ENCODE data around the gene ARRDC2.
"Not testable (repeated sequence)": the region's sequence is repeated elsewhere in the genome, so short reads cannot be mapped to it uniquely, and the experiment has no call there.

Gene ARRDC2

GRCh38 chr19:18016209-18016910 lies 8.4 kb downstream of the ARRDC2 start:
- DNase-seq (ENCODE audit: low spot score): no peak

- no peak for DNase-seq (ENCODE audit: low spot score)
Measured at GRCh38 chr19:18017275-18018083, 9.5 kb downstream of the ARRDC2 start.

GRCh38 chr19:18020212-18021085 lies 12.5 kb downstream of the ARRDC2 start:
- DNase-seq (ENCODE audit: low spot score): peak; percentile 73

- peak; percentile 85 for DNase-seq (ENCODE audit: low spot score)
Measured at GRCh38 chr19:18021121-18021755, 13.3 kb downstream of the ARRDC2 start.

- no peak for DNase-seq (ENCODE audit: low spot score)
Measured at GRCh38 chr19:18023622-18024251, 15.8 kb downstream of the ARRDC2 start.

- no peak for DNase-seq (ENCODE audit: low spot score)
Measured at GRCh38 chr19:18027151-18027550, 19.2 kb downstream of the ARRDC2 start.

- DNase-seq (ENCODE audit: low spot score): no peak
Measured at GRCh38 chr19:18029617-18030338, 21.8 kb downstream of the ARRDC2 start.

- DNase-seq (ENCODE audit: low spot score): not testable (repeated sequence)
Measured at GRCh38 chr19:18031401-18031800, 23.4 kb downstream of the ARRDC2 start.

GRCh38 chr19:18032102-18032501 lies 24.1 kb downstream of the ARRDC2 start:
- DNase-seq (ENCODE audit: low spot score): not testable (repeated sequence)

GRCh38 chr19:18041054-18041453 lies 33.1 kb downstream of the ARRDC2 start:
- DNase-seq (ENCODE audit: low spot score): no peak

GRCh38 chr19:18043676-18044075 lies 35.7 kb downstream of the ARRDC2 start:
- no peak for DNase-seq (ENCODE audit: low spot score)

- peak; percentile 69 for DNase-seq (ENCODE audit: low spot score)
Measured at GRCh38 chr19:18044825-18045304, 36.9 kb downstream of the ARRDC2 start.

- DNase-seq (ENCODE audit: low spot score): no peak
Measured at GRCh38 chr19:18045307-18046050, 37.5 kb downstream of the ARRDC2 start.

GRCh38 chr19:18046059-18046718 lies 38.2 kb downstream of the ARRDC2 start:
- DNase-seq (ENCODE audit: low spot score): peak; percentile 66

GRCh38 chr19:18049385-18049784 lies 41.4 kb downstream of the ARRDC2 start:
- peak; percentile 55 for DNase-seq (ENCODE audit: low spot score)

GRCh38 chr19:18051887-18052286 lies 43.9 kb downstream of the ARRDC2 start:
- no peak for DNase-seq (ENCODE audit: low spot score)

GRCh38 chr19:18053576-18054219 lies 45.7 kb downstream of the ARRDC2 start:
- peak; percentile 29 for DNase-seq (ENCODE audit: low spot score)

GRCh38 chr19:18055967-18056366 lies 48.0 kb downstream of the ARRDC2 start:
- no peak for DNase-seq (ENCODE audit: low spot score)

- no peak for DNase-seq (ENCODE audit: low spot score)
Measured at GRCh38 chr19:18057557-18057956, 49.6 kb downstream of the ARRDC2 start.
